Neutrophil (primary cell): ENCODE results near the gene DUSP15.

Experiments used
- H3K27ac ChIP-seq: fragments of 200-600 bp; sonication (generic); 2 replicates; pipeline ENCODE4 v1.5.1; 2016; ENCODE audit warnings: mild to moderate bottlenecking, moderate library complexity
- H3K27me3 ChIP-seq: fragments of 200-600 bp; sonication (generic); 2 replicates; pipeline ENCODE4 v1.6.0; 2016; ENCODE audit warnings: mild to moderate bottlenecking
- H3K36me3 ChIP-seq: fragments of 200-600 bp; sonication (generic); 2 replicates; pipeline ENCODE4 v1.5.1; 2017
- H3K4me1 ChIP-seq, 2 experiments: fragments of 200-600 bp in 1 of 2; sonication (generic) in 1 of 2; 1 replicate in 1 of 2; 2 replicates in 1 of 2; pipeline versions ENCODE4 v1.5.1 to v1.6.1; 2013 to 2016; ENCODE audit warnings: low read depth in 1 of 2, low read length in 1 of 2, mild to moderate bottlenecking in 1 of 2, moderate library complexity in 1 of 2; ENCODE audit not compliant: control insufficient read depth in 1 of 2, insufficient read depth in 1 of 2
- H3K4me3 ChIP-seq, 2 experiments: fragments of 200-600 bp in 1 of 2; sonication (generic) in 1 of 2; 1 replicate in 1 of 2; 2 replicates in 1 of 2; pipeline ENCODE4 v1.5.1; 2013 to 2016; ENCODE audit warnings: low read depth in 1 of 2, low read length in 1 of 2, mild to moderate bottlenecking in 1 of 2, moderate library complexity in 1 of 2
- H3K9me3 ChIP-seq: fragments of 200-600 bp; sonication (generic); 2 replicates; pipeline ENCODE4 v1.5.1; 2016
- TF ChIP-seq, protein P1 (sequence below): fragments of 200-600 bp; sonication (generic); IDR thresholded peaks from 2 replicates; pipeline ENCODE4 v1.5.1; 2016; ENCODE audit warnings: antibody characterized with exemption

Gene DUSP15

DNA sequence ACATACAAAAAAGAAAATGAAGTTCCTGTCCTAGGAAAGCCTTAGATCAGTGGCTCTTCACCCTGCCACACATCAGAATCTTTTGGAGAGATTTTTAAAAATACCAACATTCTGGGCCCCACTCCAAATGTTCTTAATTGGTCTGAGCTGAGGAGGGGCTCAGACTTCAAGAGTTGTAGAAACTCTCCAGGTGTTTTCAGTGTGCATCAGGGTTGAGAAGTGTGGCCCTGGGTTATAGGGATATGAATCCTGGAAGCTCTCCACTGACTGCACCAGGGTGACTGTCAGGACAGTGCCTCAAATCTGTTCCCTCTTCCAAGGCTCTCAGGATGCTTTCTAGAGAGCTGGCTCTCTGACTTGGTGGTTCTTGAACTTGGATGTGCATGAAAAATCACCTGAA is 56.7 kb downstream of the DUSP15 start:
- H3K4me3 ChIP-seq, result no peak overlapping the region
- H3K9me3 ChIP-seq, result no peaks in the 10 kb centered on the region
- H3K4me1 ChIP-seq, result no peaks in the 10 kb centered on the region
- TF ChIP-seq, protein P1, sequence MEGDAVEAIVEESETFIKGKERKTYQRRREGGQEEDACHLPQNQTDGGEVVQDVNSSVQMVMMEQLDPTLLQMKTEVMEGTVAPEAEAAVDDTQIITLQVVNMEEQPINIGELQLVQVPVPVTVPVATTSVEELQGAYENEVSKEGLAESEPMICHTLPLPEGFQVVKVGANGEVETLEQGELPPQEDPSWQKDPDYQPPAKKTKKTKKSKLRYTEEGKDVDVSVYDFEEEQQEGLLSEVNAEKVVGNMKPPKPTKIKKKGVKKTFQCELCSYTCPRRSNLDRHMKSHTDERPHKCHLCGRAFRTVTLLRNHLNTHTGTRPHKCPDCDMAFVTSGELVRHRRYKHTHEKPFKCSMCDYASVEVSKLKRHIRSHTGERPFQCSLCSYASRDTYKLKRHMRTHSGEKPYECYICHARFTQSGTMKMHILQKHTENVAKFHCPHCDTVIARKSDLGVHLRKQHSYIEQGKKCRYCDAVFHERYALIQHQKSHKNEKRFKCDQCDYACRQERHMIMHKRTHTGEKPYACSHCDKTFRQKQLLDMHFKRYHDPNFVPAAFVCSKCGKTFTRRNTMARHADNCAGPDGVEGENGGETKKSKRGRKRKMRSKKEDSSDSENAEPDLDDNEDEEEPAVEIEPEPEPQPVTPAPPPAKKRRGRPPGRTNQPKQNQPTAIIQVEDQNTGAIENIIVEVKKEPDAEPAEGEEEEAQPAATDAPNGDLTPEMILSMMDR, result no peak
- no peak overlapping the region for H3K27ac ChIP-seq
- peaks cover 6% of the 10 kb centered on the region for H3K36me3 ChIP-seq
- no peaks in the 10 kb centered on the region for H3K27me3 ChIP-seq

DNA sequence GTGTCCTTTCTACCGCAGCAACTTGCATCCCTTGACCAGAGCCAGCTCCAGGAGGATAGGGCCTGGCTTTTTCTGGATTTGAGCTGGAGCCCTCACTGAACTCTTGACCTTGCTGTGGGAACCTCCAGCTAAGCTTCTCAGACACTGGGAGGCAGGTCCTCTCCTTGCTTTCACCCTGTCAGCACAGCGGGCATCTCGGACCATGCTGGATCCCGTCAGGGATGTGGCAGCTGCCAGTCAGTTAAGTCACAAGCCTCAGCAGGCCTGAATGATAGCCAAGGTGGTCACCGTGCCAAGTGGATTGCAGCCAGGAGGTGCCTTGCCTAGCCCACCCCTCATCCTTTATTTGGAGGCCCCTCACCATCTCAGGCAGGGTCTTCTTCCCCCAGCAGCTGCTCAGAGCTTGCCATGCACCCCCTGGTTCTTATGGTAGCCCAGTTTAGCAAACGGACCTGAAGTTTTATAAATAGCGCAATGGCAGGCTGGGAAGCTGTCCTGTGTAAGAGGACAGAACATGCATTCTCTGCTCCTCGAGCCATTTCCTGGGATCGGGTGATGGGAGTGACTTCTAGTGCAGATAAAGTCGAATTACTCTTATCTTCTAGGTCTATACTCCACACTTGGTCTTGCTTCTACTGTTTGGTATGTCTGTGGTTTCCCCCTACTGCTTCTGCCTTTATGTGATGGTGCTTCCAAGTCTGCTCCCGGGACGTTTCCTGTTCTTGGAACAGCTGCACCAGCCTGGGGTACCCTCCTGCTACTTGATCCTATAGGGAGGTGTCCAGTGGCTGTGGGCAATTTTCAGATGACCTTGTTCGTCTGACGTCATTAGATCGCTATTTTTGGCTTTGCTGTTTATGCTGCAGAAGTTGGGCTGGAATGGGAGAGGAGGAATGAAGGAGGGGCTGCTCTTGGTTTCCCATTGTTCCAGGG is 58.3 kb downstream of the DUSP15 start:
- Histone ChIP-seq H3K9me3 (no peaks in the 10 kb centered on the region), H3K27ac (no peak overlapping the region), H3K4me1 (no peaks in the 10 kb centered on the region), H3K27me3 (no peaks in the 10 kb centered on the region), H3K36me3 (peaks cover 6% of the 10 kb centered on the region), H3K4me3 (no peak overlapping the region)
- TF ChIP-seq, protein P1, result no peak

DNA sequence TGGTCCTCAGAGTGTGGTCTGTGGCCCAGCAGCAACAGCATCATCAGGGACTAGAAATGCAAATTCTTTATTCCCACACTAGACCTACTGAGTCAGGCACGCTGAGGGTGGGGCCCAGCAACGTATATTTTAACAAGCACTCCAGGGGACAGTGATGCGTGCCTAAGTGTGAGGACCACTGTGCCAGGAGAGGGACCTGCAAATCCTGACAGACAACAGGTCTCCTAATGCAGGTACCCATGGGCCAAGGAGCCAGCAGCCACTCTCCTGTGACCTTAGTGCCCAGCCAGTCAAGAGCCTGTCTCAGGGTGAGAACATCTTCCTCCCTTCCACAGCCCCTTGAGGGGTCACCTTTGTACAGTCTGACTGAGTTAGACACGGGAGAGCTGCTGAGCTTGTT is 59.1 kb downstream of the DUSP15 start:
- Histone ChIP-seq H3K9me3 (no peaks in the 10 kb centered on the region), H3K36me3 (peaks cover 6% of the 10 kb centered on the region), H3K4me3 (no peak overlapping the region), H3K27me3 (no peaks in the 10 kb centered on the region), H3K4me1 (no peaks in the 10 kb centered on the region), H3K27ac (no peak overlapping the region)
- TF ChIP-seq, protein P1, result no peak
